DOHH2 (cell line): ENCODE data around the gene ATAD2B.

ENCODE experiments used
- CTCF ChIP-seq: fragments of 200-600 bp; sonication (generic); IDR thresholded peaks from one replicate; pipeline ENCODE4 v1.5.1; 2014; ENCODE audit warnings: antibody characterized with exemption, mild to moderate bottlenecking, low read depth, low read length; ENCODE audit not compliant: poor library complexity, severe bottlenecking
- EZH2phosphoT487 ChIP-seq: fragments of 200-600 bp; sonication (generic); IDR thresholded peaks from 2 replicates; pipeline ENCODE4 v1.6.1; 2017; ENCODE audit warnings: borderline replicate concordance, mild to moderate bottlenecking, antibody characterized with exemption, low read length, moderate library complexity, mixed read lengths

- no peak for TF ChIP-seq CTCF
- no peak for TF ChIP-seq EZH2phosphoT487
Measured at GRCh38 chr2:23826771-23827170, 100.2 kb downstream of the ATAD2B start.
